C1 segment of cervical spinal cord (tissue), 14 donors: ENCODE measurements around the gene STPG1.

Experiments
- DNase-seq, 14 donors: peaks; one replicate each; lab custom pipeline; 2025; lab: John Stamatoyannopoulos, UW

Gene STPG1

DNA sequence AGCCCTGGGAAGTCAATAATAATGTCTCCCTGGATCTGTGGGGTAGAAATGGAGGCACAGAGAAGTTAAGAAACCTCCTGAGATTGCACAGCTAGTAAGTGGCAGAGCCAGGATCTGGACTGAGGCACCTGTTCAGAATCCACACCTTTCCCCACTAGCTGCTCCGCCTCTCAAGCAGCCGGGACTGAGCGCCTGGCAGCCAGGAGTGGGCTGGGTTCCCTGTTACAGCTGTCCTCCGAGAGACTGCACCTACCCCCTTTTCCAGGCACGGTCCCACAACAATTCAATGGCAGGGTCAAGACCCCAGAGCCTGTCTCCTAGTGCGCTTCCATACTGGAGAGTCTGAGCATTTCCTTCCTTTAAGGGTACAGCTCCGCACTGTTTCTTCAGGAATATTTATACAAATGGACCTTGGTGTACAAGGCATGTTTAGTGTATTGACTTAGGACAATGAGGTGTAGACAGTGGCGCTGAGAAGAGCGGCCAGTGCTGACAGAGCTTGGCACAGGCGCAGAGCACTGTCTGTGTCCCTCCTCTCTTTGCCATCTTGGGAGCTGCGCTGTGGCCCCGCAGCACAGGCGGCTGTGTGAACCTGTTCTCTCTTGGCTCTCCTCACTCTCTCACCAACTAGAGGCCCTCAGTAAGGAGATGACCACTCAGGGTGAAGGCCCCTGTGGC is 70.0 kb downstream of the STPG1 start:
- peak in 1 of 14 donors; percentile 13 for DNase-seq

DNA sequence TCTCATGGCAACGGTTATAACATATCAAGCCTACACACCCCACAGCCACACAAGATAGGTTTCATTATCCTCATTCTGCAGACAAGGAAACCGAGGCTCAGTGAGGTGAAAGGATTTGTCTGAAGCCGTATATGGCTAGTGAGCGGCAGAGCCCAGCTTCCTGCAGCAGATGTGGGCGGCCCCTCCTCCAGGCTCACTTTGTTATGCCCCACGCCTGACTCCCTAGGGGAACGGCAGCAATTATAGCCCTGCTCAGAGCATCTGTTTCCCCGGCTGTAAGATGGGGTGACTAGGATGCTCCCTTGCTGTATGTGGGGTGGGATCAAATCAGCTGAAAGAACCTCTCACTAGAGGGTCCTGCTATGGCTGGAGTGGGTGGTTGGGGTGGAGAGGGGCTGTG is 72.3 kb downstream of the STPG1 start:
- DNase-seq, result no peak

DNA sequence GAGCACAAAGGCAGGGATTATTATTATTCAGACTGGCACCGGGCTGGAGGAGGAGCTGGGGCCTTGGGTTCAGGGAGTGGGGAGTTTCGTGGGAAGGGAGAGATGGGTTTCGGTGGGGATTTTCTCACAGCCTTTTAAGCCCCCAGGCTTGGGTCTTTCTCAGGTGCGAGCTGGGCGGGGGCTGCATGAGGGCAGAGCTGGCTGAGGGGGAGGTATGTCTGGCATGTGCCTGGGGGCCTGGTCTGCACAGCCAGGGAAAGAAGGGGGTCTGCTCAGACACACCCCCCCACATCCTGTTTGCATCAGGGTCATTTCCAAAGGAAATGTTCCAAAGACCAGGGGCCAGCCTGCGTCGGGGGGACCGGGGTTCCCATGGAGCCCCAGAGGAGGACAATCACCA is 72.8 kb downstream of the STPG1 start:
- no peak for DNase-seq

DNA sequence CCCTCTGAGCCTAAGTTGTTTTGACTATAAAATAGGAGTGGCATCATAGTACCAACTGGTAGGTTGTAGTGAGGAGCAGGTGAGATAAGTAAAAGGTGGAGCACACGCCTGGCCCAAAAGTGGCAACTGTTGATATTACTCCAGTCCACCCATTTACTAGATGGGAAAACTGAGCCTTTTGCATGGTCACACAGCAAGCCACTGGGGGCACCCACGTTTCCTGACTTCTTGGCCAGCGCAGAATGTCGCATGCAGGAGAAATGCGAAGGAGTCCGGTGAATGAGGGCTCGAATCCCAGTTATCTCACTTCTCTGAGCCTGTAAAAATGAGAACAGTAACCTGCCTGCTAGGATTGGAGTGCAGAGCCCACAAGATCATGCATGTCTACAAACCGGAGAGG is 73.6 kb downstream of the STPG1 start:
- no peak for DNase-seq

DNA sequence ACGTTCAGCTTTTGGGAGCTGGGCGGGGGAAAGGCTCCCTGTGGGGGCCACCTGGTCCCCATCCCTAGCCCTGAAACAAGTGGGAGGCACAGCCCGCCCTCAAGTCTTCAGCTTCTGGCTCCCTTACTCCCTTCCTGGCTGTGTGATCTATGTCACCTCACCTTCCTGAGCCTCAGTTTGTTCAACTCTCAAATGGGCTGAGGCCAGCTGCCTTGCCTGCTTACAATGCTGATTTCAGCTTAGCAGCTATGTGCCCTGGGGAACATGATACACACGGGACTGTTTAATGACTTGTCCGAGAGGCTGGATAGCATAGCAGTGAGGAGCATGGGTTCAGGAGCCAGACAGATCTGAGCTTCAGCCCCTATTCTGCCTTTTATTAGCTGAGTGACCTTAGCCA is 75.1 kb downstream of the STPG1 start:
- DNase-seq, result no peak

DNA sequence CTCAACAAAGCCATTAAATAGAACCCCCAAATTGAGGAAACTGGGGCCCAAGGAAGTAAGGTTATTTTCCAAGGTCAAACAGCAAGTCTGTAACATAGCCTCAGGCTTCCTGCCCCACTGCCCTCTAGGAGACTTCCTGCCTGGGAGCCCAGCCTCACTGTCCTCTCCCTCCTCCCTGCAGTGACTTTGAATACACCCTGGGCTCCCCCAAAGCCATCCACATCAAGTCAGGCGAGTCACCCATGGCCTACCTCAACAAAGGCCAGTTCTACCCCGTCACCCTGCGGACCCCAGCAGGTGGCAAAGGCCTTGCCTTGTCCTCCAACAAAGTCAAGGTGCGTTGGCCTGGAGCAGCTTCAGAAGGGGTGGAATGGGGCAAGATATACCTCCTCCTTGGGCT is 76.1 kb downstream of the STPG1 start:
- no peak for DNase-seq

DNA sequence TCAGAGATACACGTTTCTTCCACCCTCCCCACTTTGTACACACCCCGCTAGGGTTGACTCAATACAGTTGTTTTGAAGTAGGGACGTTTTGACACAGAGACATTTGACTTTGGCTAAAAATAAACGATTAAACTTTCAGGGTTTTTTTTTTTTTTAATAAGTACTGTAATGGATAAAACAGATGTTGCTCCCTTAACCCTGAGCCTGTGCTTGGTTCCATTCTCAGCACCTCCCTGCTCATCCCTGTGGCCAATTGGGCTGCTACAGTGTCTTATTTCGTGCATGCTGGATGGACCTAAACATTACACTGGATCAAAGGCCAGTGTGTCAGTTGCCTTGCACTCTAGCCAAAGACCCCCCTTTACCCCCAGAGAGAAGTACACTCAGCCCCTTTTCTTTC is 77.5 kb downstream of the STPG1 start:
- DNase-seq, result no peak

DNA sequence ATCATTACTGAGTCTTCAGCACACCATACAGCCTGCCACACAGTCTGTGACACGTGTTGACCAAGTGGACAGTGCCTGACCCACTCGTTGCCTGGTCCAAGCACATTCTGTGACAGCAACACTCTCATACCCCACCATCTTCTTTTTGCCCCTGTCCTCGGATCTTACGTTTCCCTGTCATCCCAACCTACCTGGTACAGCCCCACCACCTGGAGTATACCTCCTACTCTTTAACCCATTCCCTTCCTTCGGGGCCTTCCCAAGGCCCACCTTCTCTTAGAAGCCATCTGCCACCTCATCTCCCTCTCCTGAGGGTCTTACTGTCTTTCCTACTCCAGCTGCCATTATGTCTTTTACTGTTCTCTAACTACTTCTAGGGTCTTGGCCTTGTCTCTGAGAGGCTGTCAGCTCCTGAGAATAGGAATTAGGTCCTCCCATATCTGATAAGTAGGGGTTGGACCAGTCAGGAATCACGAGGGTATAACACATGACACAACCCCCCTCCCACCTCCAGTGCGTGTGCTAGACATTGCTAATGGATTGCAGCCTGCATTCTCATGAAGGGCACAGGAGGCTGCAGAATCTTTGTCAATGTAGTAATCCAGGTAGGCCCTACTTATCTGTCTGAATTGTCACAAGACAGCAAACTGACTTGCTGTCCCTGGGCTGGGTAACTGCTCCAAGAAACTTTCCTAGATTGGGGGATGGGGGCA is 81.5 kb downstream of the STPG1 start:
- no peak for DNase-seq

DNA sequence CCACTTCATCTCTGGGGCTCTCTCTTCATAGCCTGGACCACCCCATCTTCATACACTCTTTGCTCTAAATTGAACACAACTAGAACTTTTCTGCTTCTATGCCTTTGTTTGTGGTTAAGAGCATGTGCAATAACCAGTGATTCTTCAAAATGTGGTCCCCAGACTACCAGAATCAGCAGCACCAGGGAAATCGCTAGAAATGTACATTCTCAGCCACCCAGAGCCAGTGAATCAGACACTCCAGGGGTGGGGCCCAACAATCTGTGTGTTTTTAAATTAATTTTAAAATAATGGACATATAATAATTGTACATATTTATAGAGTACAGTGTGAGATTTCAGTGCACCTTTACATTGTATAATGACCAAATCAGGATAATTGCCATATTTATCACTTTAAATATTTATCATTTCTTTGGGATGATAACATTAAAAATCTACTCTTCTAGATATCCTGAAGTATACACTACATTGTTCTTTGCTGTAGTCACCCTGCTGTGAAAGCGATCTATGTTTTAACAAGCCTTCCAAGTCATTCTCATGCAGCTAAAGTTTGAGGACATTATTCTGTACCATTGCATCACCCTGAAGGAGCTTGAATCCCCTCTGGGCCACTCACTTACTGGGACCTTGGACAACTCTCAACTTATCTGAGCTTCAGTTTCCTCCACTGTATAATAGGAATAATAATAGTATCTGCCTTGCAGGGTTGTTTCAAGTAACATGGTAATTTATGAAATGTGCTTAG is 83.6 kb downstream of the STPG1 start:
- DNase-seq, result no peak

DNA sequence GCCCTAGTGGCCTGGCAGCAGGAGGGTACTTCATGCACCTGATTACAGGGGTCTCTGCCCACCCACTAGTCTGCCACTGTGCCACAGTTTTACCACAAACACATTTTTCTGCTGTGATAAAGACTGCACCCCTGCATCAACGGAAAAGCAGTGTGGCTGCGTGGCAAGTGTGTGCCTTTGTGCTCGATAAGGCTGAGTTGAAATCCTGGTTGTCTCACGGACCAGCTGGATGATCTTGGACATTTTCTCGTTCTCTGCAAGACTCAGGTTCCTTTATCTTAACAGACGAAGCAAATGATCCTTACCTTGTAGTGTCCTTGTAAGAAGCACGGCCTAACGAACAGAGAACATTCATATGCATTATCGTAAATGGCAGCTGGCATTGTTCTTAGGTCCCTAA is 84.3 kb downstream of the STPG1 start:
- DNase-seq, result no peak

DNA sequence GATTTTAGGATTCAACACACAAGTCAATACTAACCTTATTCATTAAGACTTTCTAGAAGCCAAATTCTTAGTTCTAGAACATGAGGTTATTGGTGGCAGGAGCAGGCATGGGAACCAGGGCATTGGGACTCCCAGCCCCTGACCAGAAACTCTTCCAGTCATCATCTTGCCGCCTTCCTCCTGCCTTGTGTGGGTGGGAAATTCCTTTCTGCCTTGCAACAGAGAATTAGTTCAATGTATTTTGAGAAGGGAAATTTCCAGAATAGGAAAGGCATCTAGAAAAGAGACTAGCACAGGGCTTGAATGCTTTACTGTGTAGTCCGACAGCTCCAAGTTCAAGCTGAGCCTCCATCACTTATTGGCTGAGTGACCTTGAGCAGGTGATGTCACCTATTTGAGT is 85.7 kb downstream of the STPG1 start:
- DNase-seq, result no peak

DNA sequence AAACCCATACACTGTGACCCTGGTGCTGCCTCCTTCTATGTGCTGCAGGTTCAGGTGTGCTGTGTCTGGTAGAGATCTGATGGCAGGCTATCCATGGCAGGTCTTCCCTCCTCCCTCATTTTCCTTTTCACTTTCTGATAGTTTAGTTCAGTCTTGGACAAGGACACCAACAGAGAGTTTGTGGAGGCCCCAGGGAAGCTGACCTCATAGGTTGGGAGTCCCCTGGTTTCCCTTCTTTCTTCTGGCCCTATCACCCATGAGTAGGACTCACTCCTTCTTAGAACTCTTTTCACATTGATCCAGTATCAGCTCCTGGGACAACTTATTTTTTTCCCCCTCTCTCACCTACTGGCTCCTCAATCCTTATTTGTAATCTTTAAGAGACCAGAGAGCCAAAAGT is 86.1 kb downstream of the STPG1 start:
- DNase-seq, result no peak

DNA sequence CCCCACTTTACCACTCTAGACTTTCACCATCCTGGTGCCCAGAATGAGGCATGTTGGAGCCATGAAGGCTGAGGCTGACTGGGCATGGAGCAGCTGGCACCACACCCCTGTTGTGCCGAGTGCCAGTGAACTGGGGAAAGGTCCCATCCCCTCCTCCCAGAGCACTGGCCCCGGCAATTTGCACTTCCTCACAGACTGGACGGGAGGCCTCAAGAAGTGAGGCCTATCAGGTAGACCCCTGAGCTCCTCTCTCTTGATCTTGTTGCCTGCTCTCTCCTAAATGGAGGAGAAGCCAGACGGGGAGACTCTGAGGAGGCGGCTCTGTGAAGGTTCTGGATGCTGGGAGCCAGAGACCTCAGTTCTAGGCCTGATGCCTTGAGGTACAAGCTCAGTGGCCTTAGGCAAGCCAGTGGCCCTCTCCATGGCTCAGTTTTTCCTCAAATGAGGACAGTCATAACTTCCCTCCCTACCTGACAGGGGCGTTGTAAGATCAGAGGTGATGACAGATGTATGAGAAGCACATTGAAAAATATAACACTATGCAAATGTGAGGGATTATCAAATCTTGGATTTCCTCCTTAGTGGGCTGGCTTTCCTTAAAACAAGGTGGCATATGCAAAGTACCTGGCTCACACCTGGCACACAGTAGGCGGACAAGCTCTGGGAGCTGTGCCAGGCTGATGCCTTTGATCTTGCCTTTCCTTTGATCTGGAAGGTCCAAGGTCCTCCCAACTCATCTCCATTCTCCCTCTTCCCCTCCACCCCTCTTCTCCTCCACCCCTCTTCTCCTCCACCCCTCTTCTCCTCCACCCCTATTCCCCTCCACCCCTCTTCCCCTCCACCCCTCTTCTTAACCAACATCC is 87.8 kb downstream of the STPG1 start:
- DNase-seq, result no peak

DNA sequence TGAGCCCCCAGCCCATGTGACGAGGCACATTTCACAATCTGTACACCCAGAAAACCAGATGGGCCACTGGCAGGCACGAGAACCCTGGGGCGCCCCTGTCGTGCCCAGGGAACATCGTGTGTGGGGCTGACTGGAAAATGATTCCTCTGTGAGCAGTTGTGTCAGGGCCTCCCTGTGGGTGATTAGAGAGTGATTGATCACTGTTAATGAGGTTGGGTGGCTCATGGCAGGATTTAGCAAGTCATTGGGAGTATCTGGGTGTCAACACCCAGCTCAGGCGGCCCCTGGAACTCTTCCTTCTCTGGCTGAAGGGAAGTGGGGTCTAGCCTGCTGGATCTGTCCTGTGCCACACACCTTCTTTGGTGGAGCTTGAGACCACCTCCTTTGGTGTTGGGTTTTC is 88.7 kb downstream of the STPG1 start:
- no peak for DNase-seq

DNA sequence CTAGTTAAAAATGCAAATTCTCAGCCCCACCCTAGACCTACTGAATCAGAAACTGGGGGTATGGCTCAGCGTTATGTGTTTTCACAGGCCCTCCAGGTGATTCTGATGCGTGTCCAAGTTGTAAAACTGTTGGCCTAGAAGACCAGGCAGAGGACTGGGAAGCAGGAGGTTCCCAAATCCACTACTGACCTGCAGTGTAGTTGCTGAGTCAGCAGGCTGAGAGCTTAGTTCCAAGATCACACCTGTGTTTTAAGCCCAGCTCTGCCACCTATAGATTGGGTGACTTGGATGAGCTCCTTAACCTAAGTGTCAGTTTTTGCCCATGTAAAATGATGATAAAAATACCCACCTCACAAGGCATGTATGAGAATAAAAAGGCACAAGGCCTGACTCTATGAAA is 90.3 kb downstream of the STPG1 start:
- DNase-seq, result no peak

DNA sequence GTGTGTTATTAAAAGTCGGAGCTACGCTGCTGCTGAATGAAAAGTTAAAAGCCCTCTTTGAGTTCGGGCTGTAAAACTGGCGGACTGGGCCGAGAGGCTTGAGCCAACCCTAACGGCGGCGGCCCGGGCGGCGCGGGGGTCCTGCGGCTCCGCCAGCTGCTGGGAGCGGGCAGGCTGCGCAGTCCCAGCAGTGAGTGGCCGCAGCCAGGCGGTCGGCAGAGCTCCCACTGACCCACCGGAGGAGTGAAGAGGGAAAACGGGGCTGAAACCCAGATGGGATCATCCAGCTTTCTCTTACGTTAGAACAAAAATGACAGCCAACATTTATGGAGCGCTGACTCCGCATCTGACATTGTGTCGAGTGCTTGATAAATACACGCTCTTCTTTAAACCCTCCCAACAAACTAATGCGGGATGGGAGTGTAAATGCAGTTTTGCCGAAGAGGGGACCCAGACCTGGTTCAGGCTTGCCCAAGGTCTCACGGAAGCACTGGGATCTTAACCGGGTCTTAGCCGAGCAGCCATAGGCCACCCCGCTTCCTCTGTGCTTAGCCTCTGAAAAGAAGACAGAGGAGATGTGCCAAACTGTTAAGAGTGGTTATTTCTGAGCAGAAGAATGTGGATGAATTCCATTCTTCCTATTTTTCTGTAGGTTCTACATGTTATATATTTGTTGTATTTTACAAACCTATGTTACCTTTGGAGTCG is 91.0 kb downstream of the STPG1 start:
- peak in 3 of 14 donors; percentile 39 to 70 (median 60) for DNase-seq

DNA sequence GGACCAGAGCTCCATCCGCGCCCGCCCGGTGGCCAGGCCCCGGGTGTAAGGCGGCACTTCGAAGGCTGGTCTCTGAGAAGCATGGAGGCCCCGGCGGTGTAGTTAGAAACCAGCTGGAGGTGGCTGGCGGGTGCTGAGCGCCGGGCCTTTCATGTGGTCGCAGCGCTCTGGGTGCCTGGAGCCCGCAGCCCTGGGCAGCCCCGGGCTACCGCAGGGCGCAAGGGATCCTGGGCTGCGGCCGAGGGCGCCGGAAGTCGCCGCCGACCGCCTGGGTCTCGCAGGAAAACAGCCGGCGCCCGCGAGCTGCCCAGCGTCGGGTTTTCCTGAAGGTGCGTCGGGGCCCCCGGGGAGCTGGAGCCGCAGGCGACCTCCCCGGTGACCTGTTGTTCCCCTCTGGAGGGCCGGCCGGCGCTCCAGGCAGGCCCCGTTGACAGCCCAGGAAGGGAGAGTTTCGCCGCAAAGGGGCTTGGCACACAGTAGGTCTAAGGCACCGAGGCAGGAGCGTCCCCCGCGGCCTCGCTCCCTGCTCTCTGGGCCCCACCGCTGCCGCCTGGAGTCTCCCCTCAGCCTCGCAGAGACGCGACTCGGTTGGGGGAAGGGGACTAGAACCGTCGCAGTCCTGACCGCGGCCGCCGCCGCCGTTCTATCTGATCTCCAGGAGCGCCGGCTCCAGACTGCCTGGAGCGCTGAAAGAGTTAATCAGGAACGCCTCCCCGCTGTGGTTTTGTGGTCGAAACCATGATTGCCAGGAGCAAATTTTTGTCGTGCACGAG is 91.7 kb downstream of the STPG1 start:
- peak in 4 of 14 donors; percentile 31 to 70 (median 57) for DNase-seq

DNA sequence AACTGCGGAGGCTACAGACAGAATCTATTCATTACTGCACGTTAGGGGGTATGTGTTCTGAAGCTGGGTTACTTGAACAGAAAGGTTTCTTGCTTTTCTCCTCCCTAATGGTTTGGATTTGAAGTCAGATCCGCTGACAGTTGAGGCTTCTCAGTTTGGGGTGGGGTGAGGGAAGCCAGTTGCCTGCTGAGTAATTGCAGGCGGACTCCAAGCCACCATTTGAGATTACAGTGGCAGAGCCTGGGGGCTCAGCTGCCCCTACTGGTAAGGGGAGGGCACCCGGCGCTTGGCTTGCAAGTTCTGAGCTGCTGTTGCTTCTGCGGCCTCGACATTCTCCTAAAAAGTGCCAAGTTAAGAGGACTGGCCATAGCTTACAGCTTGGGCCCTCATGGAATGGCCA is 92.5 kb downstream of the STPG1 start:
- no peak for DNase-seq

DNA sequence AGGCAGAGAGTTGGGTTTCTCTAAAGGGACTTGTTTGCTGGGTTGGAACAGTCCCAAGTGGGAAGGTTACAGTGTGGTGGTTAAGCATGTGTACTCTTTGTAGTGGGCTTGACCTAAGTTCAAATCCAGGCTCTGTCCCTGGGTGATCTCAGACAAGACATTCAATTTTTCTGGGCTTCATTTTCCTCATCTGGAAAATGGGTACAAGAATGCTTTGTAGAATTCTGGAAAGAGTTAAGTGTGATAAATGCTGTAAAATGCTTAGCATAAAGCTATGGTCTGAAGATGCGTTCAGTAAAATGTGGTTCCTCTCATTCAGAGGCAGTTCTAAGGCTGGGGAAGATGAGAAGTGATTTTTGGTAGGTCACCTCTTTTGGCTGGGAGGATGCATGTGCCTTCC is 93.6 kb downstream of the STPG1 start:
- DNase-seq, result no peak

DNA sequence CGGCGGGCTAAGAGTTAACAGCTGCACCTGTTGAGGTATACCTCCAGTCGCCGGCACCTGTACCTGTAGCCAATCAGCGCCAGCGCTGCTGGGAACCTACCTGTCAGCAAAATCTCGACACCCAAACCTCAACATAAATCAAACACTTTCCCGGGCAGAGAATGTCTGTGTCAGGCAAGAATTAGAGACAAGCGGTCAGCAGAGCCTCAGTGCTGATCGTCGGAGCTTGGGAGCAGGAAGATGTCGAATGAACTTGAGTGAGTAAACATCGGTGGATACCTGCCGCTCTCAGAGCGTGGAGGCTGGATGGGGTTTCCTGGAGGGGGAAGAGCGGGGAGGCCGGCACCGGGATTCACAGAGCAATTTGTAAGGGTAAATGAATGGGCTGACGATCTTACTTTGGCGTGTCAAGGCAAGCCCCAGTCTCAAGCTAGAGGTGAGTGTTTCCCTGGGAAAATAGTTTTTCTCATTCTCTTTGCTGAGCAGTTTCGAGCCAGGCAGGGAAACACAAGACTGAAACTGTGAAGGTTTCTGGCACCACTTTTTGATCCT is 94.2 kb downstream of the STPG1 start, which contains the start of gene GRHL3:
Gene GRHL3 (plus strand): TSS at position 46 of the 552 bp plus-strand sequence. CDS start 195 bp downstream, at position 241.
- peak in 3 of 14 donors; percentile 7 to 26 (median 24) for DNase-seq
